Stimulated activated CD8-positive, alpha-beta memory T cell treated with anti-CD3 and anti-CD28 coated beads, Interleukin-4, amount 100 ng/mL, for 1 hour (primary cell): ENCODE measurements around the gene P2RY2.
"Not testable (repeated sequence)": the region's sequence is repeated elsewhere in the genome, so short reads cannot be mapped to it uniquely, and the experiment has no call there.

Source experiments
- DNase-seq, 2 donors: peaks; one replicate each; pipeline ENCODE4 v3.0.0-alpha.2; 2020; ENCODE audit warnings: low read depth in 2 of 2, low spot score in 1 of 2

The P2RY2 gene

GRCh38 chr11:73226297-73227006 is 8.4 kb downstream of the P2RY2 start:
- no peak for DNase-seq

GRCh38 chr11:73227571-73228211 is 9.6 kb downstream of the P2RY2 start:
- no peak for DNase-seq

- DNase-seq: no peak
Measured at GRCh38 chr11:73228268-73229134, 10.4 kb downstream of the P2RY2 start.

GRCh38 chr11:73229321-73229895 is 11.3 kb downstream of the P2RY2 start:
- no peak for DNase-seq

- no peak for DNase-seq
Measured at GRCh38 chr11:73229896-73230875, 12.1 kb downstream of the P2RY2 start.

- no peak for DNase-seq
Measured at GRCh38 chr11:73230931-73231330, 12.8 kb downstream of the P2RY2 start.

GRCh38 chr11:73232487-73232886 is 14.4 kb downstream of the P2RY2 start:
- DNase-seq: not testable (repeated sequence)

- no peak for DNase-seq
Measured at GRCh38 chr11:73233211-73233610, 15.1 kb downstream of the P2RY2 start.

- no peak for DNase-seq
Measured at GRCh38 chr11:73233692-73234470, 15.8 kb downstream of the P2RY2 start.

GRCh38 chr11:73234471-73235181 is 16.5 kb downstream of the P2RY2 start:
- DNase-seq: no peak

- no peak for DNase-seq
Measured at GRCh38 chr11:73235236-73235786, 17.2 kb downstream of the P2RY2 start.

GRCh38 chr11:73236205-73236765 is 18.2 kb downstream of the P2RY2 start:
- DNase-seq: no peak

GRCh38 chr11:73236854-73237253 is 18.8 kb downstream of the P2RY2 start:
- DNase-seq: no peak

- DNase-seq: no peak
Measured at GRCh38 chr11:73237471-73238290, 19.6 kb downstream of the P2RY2 start.

- no peak for DNase-seq
Measured at GRCh38 chr11:73239111-73239521, 21.0 kb downstream of the P2RY2 start.

GRCh38 chr11:73239571-73240189 is 21.6 kb downstream of the P2RY2 start:
- DNase-seq: no peak

GRCh38 chr11:73240190-73240781 is 22.2 kb downstream of the P2RY2 start:
- DNase-seq: no peak
